K562 (cell line): ENCODE results near the gene CDH7. TPM values are rescaled to one million over a fixed set of nuclear protein-coding genes. Genes with fewer than 3 reads are reported as not detected.
A peak's percentile ranks its signal among the peaks of the same experiment; 100 is the strongest.

Experiments
- ATAC-seq: fragments of 200-7000 bp; cut with Tn5 transposase; 3 replicates; pipeline ENCODE4 v1.9.1; 2020; ENCODE audit warnings: moderate library complexity
- BruUV-seq: library from RNA; stranded (reverse); fragments of 400-500 nt; replicated peaks from 2 replicates; lab custom pipeline; 2021; lab: Mats Ljungman, UMichigan
- CTCF ChIA-PET: fragments of 300-600 bp; formaldehyde crosslinking; extraction: SDS; loops from one replicate; lab custom pipeline; 2021; ENCODE audit warnings: low intra/inter-chr PET ratio; lab: Yijun Ruan, JAX
- POLR2A ChIA-PET: fragments of 300-600, 350-650 bp; sonication (Branson Sonifier 250); formaldehyde crosslinking; extraction: SDS; loops from one replicate; lab custom pipeline; 2021; ENCODE audit warnings: antibody characterized with exemption, inconsistent platforms; lab: Yijun Ruan, JAX
- DNase-seq, 4 experiments: peaks; one replicate each; pipeline versions ENCODE4 v3.0.0 to v3.0.0-alpha.2; 2011 to 2018; ENCODE audit warnings: low spot score in 3 of 4, mixed read lengths in 3 of 4; ENCODE audit errors: extremely low read depth in 1 of 4
- FAIRE-seq: peaks from 2 replicates; lab custom pipeline; 2011; peaks lifted over from hg19 to GRCh38; lab: Jason Lieb, UNC
- H2AFZ ChIP-seq: 2 replicates; pipeline ENCODE4 v1.6.0; 2011; ENCODE audit warnings: low read depth, low read length, control low read depth, inconsistent platforms
- H3K27ac ChIP-seq: fragments of 200-600 bp; 3 replicates; pipeline ENCODE4 v1.8.0; 2011; ENCODE audit warnings: low read depth, mild to moderate bottlenecking, control low read depth, inconsistent platforms, low read length, moderate library complexity, mixed read lengths; ENCODE audit errors: extremely low read depth
- H3K27me3 ChIP-seq, 2 experiments: fragments of 300-600 bp in 1 of 2; 2 replicates in 1 of 2; 3 replicates in 1 of 2; pipeline versions ENCODE4 v1.6.0 to v1.8.0; 2011; ENCODE audit warnings: inconsistent platforms in 2 of 2, low read length in 2 of 2, mild to moderate bottlenecking in 1 of 2, mixed read lengths in 1 of 2, moderate library complexity in 1 of 2; ENCODE audit not compliant: control insufficient read depth in 2 of 2, insufficient read depth in 2 of 2
- H3K36me3 ChIP-seq: fragments of 300-600 bp; 3 replicates; pipeline ENCODE4 v1.8.0; 2011; ENCODE audit warnings: mild to moderate bottlenecking, low read length, inconsistent platforms; ENCODE audit not compliant: control insufficient read depth, insufficient read depth
- H3K4me1 ChIP-seq, 2 experiments: fragments of 200-600 bp in 1 of 2; replicated peaks in 1 of 2; 2 replicates in 1 of 2; 3 replicates in 1 of 2; pipeline versions ENCODE4 v1.5.1 to v1.8.0; 2011; ENCODE audit warnings: inconsistent platforms in 2 of 2, low read length in 2 of 2, mild to moderate bottlenecking in 1 of 2, mixed read lengths in 1 of 2, moderate library complexity in 1 of 2; ENCODE audit not compliant: control insufficient read depth in 2 of 2, insufficient read depth in 2 of 2
- H3K4me2 ChIP-seq: 2 replicates; pipeline ENCODE4 v1.6.1; 2011; ENCODE audit warnings: low read length, control low read depth, inconsistent platforms, mixed read lengths; ENCODE audit not compliant: insufficient read depth
- H3K4me3 ChIP-seq: fragments of 200-600 bp; sonication (generic), shearing (Covaris generic); 2 replicates; pipeline ENCODE4 v1.5.1; 2016; ENCODE audit warnings: control low read depth, inconsistent platforms
- H3K79me2 ChIP-seq: fragments of 200-600 bp; 3 replicates; pipeline ENCODE4 v1.8.0; 2011; ENCODE audit warnings: low read length, inconsistent platforms; ENCODE audit not compliant: control insufficient read depth, insufficient read depth
- H3K9ac ChIP-seq, 2 experiments: 2 replicates each; pipeline versions ENCODE4 v1.6.0 to v1.6.1; 2011; ENCODE audit warnings: low read depth in 2 of 2, low read length in 2 of 2, control low read depth in 1 of 2, inconsistent platforms in 1 of 2, mild to moderate bottlenecking in 1 of 2, mixed read lengths in 1 of 2; ENCODE audit not compliant: insufficient read depth in 1 of 2
- H3K9me1 ChIP-seq: one replicate; pipeline ENCODE4 v1.6.0; 2011; ENCODE audit warnings: inconsistent platforms, mild to moderate bottlenecking, low read length, moderate library complexity; ENCODE audit not compliant: control insufficient read depth, insufficient read depth
- H3K9me3 ChIP-seq: replicated peaks from 2 replicates; pipeline ENCODE4 v1.5.1; 2011; ENCODE audit warnings: low read depth, low read length, inconsistent platforms; ENCODE audit not compliant: control insufficient read depth, insufficient read depth
- H4K20me1 ChIP-seq: replicated peaks from 2 replicates; pipeline ENCODE4 v1.6.1; 2011; ENCODE audit warnings: low read length, inconsistent platforms, mixed read lengths; ENCODE audit not compliant: control insufficient read depth, insufficient read depth
- ATF2 ChIP-seq: sonication (generic); formaldehyde crosslinking; IDR thresholded peaks from 2 replicates; pipeline ENCODE4 v1.8.1; 2022; ENCODE audit warnings: missing genetic modification reagents
- ATF6 ChIP-seq: sonication (generic); formaldehyde crosslinking; IDR thresholded peaks from 2 replicates; pipeline ENCODE4 v1.4.0; 2020; ENCODE audit warnings: mild to moderate bottlenecking, missing genetic modification reagents
- FOSL1 ChIP-seq: fragments of 200-800 bp; sonication (Bioruptor generic); conservative IDR thresholded peaks from 2 replicates; pipeline ENCODE4 v1.6.1; 2016; ENCODE audit warnings: missing genetic modification characterization, missing compliant biosample characterization
- RERE ChIP-seq: sonication (generic); formaldehyde crosslinking; IDR thresholded peaks from 2 replicates; pipeline ENCODE4 v1.8.0; 2023; ENCODE audit warnings: missing genetic modification reagents, mild to moderate bottlenecking, borderline replicate concordance
- TBL1XR1 ChIP-seq, 2 experiments: IDR thresholded peaks; 2 replicates each; pipeline ENCODE4 v1.6.1; 2012; ENCODE audit warnings: improper control_type of control experiment in 2 of 2, low read length in 2 of 2, mild to moderate bottlenecking in 1 of 2
- WGBS: fragments of 100-300 bp; shearing (Covaris generic); methylation state at CpG from one replicate; pipeline ENCODE4 v1.1.6; 2016; ENCODE audit warnings: low coverage, mixed read lengths; ENCODE audit not compliant: insufficient coverage; ENCODE audit errors: missing lambda C conversion rate; 5-methylcytosine and 5-hydroxymethylcytosine counted together
- in situ Hi-C: fragments of 300-500 bp; cut with MboI; formaldehyde crosslinking; loops from 4 replicates; pipeline ENCODE4 v1.15.0; 2018; ENCODE audit warnings: inconsistent platforms, mixed read lengths
- intact Hi-C: fragments of 100-400 bp; cut with micrococcal nuclease; formaldehyde crosslinking; loops from 2 replicates; pipeline ENCODE4 v1.14.2; 2022
- polyA plus RNA-seq, 8 experiments: library from polyadenylated mRNA; depleted of rRNA in 4 of 8; stranded (reverse) in 5 of 8; unstranded in 3 of 8; fragments of >200 nt; fragmentation: Nextera tagmentation in 2 of 8; fragmentation: Illumina TruSeq in 1 of 8; extraction: Ambion mirVana in 2 of 8; extraction: Trizol in 1 of 8; gene quantifications; 2 replicates each; pipeline versions ENCODE4 v1.2.1 to v1.2.3, GENCODE V29; 2011 to 2014; ENCODE audit warnings: inconsistent platforms in 1 of 8, missing spikeins in 1 of 8
- total RNA-seq, 7 experiments: library from RNA; depleted of rRNA in 6 of 7; stranded (reverse); fragments of >200 nt in 6 of 7; fragmentation: Illumina TruSeq in 2 of 7; extraction: Trizol in 2 of 7; gene quantifications; 2 replicates each; pipeline versions ENCODE4 v1.2.1 to v1.2.3, GENCODE V29; 2011 to 2021; ENCODE audit warnings: low replicate concordance in 1 of 7

The CDH7 gene
- total and polyA plus RNA-seq, 9 of the 15 experiments (the other 6 are each of a cell fraction or from before 2014, with no cell fraction given) = 0.01 to 0.07 (median 0.05) TPM; not detected in 6

GRCh38 chr18:65768120-65768778 lies 17.4 kb downstream of the CDH7 start:
- 0 out of 2 replicates have a peak, but pooled peaks cover 1% of the 10 kb centered on the region for H3K9me3 ChIP-seq
- H3K9ac ChIP-seq = no peak overlapping the region
- CTCF ChIA-PET = no interaction called here
- in situ Hi-C loops = no loop called here
- H3K79me2 ChIP-seq = no peaks in the 10 kb centered on the region
- no TSS peak for BruUV-seq
- no peaks in the 10 kb centered on the region for H3K27me3 ChIP-seq
- no peaks in the 10 kb centered on the region for H3K4me1 ChIP-seq
- H3K36me3 ChIP-seq = no peaks in the 10 kb centered on the region
- 0% methylated on average over 10 of the region's 15 CpGs for WGBS
- H2AFZ ChIP-seq = no peak overlapping the region
- no peaks in the 10 kb centered on the region for H4K20me1 ChIP-seq
- DNase-seq (peak in 1 of 4 experiments; percentile 3), ATAC-seq (no peak)
- H3K4me3 ChIP-seq = no peak overlapping the region
- POLR2A ChIA-PET = no interaction called here
- no peak overlapping the region for H3K4me2 ChIP-seq
- no peak for TF ChIP-seq RERE
- TF ChIP-seq TBL1XR1 (IDR thresholded peaks at IDR 0.05; ENCODE audit: low read length in 2 of 2) = no peak
- no peak for TF ChIP-seq ATF6
- TF ChIP-seq ATF2 = no peak
- peak; percentile 84 for TF ChIP-seq FOSL1 (tag)
- TF ChIP-seq, all 486 proteins: peak for 1
- no peak for FAIRE-seq
- H3K9me1 ChIP-seq = no peaks in the 10 kb centered on the region
- intact Hi-C loops = no loop called here
- H3K27ac ChIP-seq = no peak overlapping the region
